Skin of body (tissue), 2 donors: Measurements from ENCODE around the gene TMEM212. TPM values are rescaled to one million over a fixed set of nuclear protein-coding genes. Genes with fewer than 3 reads are reported as not detected.

Experiments
- DNase-seq: peaks from one replicate; lab custom pipeline; 2025; lab: John Stamatoyannopoulos, UW
- total RNA-seq: library from RNA; depleted of rRNA; stranded (reverse); fragments of >200 nt; gene quantifications from one replicate; pipeline ENCODE4 v1.2.3, GENCODE V29; 2014

The TMEM212 gene
- not detected for total RNA-seq

DNA sequence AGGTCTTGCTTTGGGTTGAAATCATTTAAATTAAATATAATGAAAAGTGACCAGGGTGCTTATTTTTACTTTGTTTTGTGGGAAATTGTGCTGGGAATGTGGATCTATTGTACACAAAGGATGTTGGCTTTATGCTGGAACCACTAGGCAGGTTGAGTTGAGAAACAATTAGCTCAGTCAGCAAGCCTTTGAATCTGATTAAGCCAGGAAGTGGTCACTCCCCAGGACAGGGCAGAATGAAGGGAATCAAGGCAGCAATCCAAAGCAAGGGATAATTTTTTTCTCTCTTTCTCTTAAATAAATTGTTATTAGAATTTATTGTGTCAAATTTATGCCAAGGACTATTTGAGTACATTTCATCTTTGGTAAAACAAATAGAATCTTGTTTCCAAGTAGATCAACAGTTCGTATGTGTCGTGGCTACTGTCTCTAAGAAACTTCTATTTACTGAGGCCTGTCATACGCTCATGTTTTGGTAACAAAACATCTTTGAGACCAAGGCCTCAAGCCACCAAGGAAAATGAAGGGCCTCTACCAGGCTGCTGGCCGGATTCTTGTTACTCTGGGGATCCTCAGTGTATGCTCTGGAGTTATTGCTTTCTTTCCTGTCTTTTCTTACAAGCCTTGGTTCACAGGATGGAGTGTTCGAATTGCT lies at the start of gene TMEM212:
TSS of gene TMEM212 (plus strand) at position 486 of the 655 bp plus-strand sequence. CDS start at position 521, 35 bp downstream.
- DNase-seq = no peak

DNA sequence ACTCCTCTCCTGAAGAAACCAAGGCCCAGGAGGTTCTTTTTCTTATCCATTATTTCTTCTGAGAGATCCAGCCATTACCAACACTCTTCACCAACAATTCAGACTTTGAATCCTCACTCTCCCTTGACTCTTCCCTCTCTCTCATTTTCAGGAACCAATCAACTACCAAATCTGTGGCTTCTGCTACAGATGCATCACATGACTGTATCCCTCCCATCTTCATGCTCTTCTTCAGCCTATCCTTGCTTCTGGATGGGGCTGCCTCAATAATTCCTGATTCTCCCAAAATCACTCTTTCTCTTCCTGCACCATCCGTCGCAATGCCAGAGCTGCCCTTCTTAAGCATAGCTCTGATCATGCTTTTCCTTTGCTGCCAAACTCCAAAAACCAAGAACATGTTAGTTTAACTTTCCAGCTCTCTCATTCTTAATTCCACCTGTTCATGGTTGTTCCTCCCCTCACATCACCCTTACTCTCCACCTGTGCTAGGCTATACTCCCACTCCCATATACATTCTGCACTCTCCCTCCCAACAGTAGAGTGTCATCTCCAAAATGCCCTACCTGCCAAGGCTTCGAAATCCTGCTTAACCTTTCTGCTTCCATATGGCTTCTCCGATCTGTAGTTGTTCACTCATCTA lies 46.4 kb upstream of the TMEM212 start:
- DNase-seq = no peak

DNA sequence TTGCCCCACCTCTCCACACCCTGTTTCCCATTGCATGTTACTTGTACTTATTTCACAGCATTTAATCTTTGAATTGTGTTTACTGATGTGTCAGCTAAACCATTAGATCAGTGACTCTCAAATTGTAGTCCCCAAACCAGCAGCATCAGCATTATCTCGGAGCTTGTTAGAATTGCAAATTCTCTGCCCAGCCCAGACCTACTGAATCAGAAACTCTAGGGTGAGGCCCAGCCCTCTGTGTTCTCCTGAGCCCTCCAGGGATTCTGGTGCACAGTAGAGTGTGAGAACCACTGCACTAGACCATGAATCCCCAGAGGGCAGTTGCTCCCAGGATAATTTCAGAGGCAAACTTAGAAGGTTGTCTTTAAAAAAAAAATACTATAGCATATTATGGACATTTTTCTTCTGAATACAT lies 45.9 kb upstream of the TMEM212 start:
- no peak for DNase-seq

DNA sequence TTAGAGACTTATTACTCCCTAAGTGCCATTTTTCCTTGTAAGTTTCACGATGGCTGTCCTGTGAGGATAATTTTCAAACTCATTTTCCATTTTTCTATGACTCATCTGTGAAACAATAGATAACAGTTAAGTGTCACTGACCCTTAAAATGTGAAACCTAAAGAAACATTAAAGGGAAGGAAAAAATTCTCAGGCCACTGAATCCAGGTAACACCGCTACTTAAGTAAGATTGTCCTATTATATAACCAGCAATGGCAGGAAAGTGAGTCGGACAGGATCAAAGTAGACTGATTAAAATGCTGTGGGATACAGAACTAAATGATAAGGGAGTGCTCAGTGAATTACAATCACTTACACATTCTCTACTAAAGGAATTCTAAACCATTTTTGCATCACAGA lies 45.3 kb upstream of the TMEM212 start:
- no peak for DNase-seq

DNA sequence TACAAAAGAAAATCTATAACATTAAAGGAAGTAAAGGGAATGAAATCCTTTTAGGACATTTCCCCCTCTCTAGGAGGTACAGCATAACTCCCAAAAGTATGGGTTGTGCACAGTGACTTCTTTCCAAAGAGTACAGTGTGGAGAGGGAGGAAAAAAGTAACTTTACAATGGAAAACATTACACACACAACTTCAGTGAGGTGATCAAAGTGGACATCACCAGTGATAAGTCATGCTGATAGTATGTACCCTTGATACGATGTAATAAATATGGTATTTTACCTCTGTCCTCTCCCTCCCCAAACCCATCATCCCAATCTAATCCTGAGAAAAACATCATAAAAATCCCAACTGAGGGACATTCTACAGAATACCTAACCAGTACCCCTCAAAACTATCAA lies 43.6 kb upstream of the TMEM212 start:
- no peak for DNase-seq

DNA sequence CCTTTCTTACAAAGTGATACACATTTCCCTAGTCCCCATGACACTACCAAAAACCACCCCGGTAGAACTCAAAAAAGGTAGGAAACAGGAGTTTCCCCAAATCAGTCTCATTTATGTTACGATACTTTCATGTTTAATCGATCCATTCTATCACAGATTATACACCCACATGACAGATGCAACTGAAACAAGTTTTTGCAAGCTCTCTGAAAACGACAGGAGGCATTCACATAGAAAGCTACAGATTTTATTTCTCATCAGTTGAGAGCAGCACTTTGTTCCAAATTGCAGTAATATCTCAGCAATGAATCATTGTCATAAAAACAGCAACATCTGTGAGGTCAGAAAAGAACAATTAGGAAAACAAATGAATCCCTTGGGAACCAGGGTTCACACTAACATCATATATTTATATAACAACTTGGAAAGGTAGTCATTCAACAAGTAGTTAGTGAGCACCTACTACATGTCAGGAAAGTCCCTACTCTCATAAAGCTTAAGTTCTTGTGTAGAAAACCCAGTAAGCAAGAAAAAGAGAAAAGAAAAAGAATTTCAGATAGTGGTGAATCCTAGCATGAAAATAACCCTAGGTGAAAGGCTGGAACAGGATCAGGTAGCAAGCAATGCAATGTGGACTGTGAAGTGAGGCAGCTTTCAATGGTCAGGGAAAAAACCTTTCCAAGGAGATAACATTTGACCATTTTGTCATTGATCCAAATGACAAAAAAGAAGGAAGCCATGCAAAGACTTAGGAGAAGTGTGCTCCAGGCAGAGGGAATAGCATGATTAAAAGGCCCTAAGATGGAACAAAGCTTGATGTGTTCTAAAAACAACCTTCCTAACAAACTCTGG lies 41.2 kb upstream of the TMEM212 start:
- DNase-seq = peak; percentile 56

DNA sequence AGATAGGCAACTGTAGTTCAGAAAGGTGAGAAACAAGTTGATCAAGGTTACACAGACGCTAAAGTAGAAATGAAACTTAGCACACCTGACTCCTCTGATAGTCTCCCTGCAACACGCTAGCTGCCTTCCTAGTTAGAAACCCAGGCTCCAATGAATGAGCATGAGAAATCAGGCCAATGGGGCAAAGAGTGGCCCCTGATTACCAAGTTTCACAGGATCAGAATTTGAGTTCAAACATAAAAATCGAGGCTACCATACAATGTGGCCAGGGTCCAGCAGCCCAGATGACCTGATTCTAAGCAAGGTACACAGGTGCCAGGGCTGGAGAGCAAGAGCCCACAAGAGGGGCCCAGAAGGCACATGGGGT lies 40.6 kb upstream of the TMEM212 start:
- DNase-seq = no peak

DNA sequence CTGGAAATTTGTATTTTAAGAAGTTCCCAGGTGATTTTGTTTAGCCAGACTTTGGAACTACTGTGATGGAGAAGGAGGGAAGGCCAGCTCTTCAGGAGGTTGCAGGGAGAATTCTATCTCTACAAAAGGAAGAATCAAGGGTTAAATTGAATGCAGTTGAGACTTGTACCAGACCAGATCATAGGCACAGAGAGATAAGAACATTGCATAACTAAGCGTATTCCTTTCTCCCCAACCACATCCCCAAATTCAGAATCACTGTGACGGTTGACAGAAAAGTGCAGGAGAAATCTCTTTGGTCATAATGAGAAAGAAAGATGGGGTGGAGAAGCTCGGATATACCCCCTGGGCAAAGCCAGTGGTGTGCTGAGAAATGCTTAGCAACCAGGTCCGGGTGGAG lies 40.1 kb upstream of the TMEM212 start:
- DNase-seq = no peak

DNA sequence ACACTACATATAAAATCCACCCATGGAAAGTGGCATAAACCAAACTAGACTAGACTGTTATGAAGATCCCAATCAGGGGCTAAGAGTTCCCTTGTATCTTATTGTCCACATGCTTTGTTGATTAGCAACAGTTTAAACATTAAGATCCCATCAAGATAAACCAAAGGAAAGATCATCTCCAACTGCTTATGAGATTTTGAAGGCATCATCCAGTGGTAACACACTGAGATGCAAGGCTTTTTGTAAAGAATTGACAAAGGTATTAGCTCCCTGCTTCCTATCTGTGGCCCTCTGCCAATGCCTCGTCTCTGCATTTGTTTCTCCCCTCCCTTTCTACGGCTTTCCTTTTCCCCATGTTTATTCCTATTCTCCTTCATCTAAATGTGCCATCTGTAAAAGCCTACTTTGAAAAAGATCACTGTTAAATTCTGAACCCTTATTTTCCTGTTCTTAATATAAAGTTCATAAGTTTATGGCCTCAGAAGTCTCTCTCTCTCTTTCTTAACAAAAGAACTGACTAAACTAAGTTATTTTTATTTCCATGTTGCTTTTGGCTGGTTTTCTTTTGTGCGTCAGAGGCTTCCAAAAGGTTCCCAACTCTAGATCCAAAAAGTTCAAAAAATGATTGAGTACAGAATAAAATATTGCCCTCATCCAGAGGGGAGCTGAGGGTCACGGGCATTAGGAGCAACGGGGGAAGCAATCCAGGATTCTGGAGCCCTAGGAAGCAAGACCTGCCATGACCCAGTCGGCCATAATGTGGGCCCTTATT lies 38.3 kb upstream of the TMEM212 start:
- DNase-seq = peak; percentile 38

DNA sequence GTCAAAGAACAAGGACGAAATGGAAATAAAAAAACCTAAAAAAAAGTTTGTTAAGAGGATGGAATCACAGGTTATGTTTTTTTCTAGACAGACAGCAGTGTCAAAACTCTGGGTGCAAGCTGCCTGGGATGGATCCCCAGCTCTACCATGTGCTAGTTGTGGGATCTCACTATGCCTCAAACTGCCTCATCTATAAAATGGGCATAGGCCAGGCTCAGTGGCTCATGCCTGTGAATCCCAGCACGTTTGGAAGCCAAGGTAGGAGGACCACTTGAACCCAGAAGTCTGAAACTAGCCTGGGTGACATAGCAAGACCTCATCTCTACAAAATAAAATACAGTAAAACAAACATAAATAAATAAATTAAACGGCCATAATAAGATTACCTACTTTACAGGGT lies 37.5 kb upstream of the TMEM212 start:
- DNase-seq = no peak

DNA sequence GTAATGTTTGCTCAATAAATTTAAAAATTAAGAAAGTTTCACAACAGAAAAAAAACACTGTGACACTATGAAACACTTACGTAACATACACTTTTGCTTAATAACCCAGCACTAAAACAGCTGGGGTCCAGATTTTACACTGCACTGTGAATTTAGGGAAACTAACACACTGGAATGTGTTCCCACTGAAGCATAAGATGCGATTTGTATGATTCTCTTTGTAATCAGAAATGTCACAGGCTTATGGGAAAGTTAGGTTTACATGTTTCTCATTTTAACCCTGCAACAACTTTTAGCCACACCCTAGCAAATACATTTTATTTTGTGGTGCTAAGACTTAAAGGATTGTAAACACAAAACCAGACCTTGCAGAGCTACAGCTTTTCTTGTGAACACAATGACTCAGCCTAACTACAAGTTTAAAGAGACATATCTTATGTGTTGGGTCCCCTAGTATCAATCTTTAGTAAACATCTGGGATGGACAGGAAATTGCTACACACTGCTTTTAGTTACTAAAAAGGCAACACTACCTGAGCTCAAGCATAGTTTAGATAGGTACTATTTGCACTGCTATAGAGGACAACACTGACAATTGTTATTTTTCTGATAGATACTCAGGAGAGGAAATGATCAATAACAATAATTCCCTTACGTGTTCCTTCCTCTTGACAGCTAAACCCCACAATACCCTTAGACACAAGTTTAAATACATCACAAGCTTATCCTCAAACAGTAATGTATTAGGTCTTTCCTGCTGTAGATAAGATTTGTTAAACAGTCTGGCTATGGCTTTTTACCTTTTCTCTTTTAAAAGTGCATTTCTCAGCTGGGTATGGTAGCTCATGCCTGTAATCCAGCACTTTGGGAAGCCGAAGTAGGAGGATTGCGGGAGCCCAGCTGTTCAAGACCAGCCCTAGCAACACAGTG lies 36.7 kb upstream of the TMEM212 start:
- peak; percentile 96 for DNase-seq

DNA sequence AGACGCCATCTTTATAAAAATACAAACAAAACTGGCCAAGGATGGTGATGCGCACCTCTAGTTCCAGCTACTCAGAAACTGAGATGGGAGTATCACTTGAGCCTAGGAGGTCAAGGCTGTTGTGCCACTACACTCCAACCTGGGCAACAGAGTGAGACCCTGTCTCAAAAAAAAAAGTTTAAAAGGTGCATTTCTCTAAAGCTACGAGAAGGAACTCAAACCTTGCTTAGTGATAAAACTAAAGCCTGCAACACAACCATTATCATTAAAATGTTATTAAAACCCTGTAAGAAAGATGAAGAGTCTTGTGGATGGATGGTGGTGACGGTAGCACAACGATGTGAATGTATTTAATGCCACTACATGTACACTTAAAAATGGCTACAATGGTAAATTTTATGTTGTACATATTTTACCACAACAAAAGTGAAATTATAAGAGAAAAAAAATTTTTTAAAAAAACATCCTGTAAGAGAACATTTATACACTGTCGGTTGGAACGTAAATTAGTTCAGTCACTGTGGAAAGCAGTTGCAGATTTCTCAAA lies 35.9 kb upstream of the TMEM212 start:
- DNase-seq = no peak

DNA sequence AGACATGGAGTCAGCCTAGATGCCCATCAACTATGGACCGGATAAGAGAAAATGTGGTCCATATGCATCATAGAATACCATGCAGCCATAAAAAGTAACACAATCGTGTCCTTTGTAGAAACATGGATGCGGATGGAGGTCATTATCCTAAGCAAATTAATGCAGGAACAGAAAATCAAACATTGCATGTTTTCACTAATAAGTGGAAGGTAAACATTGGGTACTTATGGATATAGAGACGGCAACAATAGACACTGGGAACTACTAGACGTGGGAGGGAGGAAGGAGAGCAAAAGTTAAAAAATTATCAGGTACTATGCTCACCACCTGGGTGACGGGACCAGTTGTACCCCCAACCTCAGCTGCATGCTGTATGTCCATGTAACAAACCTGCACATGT lies 35.3 kb upstream of the TMEM212 start:
- DNase-seq = no peak

DNA sequence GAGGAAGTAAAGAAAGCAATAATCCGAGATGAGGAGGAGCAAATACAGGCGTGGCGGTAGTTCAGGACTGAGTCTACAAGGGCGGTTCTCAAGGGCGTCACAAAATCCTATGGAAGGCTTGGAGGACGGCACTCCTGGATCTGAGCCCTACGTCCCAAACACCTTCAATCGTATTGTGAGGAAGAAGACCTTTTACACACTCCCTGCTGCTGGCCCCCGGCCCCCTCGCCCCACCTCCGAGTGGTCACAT lies 33.6 kb upstream of the TMEM212 start:
- peak; percentile 84 for DNase-seq

DNA sequence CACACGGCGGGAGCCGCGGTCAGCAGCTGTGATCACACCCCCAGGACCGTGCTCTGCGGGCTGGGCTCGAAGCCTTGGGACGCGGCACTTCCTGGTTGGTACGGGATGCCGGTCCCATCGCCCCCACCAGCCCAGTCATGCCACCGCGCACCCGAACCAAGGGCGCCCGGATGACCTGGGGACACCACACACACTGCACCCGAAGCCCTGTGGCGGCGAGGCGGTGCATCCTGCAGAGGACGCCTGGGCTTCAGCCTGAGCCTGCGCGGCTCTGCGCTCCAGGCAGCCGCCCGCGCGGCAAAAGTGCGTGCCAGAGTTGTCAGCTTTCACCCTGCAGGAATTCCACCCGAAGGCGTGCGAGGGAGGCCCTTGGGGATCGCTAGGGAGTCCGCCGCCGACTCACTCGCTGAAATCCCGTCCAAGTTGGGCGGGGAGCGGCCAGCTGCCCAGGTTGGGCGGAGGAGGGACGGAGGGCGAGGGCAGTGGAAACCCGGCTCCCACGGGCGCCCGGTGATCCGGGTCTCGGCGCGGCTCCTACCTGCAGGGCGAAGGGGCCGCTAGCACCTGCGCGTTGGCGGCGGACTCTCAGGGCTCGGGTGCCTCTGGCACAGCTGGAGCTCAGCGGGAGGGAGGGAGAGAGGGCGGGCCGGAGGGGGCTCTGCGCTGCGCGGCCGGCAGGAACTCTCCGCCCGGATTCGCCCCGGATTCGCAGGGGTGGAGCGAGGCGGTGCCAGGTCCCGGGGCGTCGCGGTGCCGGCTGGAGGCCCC lies 33.1 kb upstream of the TMEM212 start, which contains the start of gene PLD1:
TSS of gene PLD1 (minus strand) at position 623 of the 768 bp plus-strand sequence. CDS start 72,432 bp downstream, outside the sequence.
- DNase-seq = peak; percentile 88

DNA sequence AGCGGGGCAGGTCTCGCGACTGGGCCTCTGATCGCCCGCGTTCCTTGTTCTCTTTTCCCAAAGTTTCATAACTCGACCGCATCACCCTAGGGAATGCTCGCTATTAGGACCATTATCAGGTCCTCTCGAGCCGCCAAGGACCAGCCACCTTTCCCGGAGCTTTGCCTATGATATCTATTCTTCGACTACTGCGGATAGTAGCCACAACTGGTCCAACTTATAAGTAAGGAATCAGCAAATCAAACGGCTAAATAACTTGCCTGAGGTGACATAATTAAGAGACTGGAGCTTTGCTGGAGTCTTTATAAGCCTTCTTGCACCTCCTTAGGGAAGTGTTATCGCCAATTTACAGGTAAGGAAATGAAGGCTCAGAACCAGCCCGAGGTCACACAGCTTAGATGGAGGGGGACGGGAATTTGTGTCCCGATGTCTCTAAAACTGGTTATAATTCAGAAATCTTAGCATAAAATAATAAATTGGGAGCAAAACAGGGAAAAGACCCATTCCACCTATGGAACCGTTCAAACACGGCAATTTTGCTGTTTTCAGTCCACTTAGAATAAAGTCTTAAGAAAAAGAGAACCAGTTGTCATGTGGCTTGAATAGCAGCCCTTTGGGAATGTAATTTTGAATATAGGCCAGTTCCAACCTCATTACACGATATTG lies 32.4 kb upstream of the TMEM212 start:
- DNase-seq = peak; percentile 85

DNA sequence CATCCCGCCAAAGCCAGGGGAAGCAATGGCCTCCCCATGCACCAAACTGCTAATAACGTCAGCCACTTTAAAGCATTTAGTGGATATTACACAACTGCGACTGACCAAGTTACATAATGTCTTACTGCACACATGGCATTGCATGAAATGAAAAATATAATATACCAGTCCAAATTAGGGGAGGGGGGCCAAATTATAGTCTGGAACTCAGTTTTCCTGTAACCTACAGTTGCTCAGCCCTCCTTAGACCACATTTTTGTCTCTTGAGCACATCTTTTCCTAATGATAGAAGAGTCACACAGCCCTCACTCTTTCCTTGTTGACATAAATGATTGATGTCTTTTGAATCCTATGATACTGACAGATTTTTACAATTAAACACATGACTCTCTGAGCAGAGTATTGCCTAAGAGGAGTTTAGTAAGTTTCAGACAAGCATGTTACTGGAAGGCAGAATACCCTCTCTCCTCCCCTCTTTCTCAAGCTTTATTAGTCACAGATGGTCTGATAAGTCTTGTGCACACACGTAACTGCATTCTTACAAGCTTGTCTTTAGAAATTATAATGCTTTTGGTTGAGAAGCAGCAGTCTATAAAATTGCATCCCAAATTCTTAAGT lies 31.7 kb upstream of the TMEM212 start:
- DNase-seq = peak; percentile 99

DNA sequence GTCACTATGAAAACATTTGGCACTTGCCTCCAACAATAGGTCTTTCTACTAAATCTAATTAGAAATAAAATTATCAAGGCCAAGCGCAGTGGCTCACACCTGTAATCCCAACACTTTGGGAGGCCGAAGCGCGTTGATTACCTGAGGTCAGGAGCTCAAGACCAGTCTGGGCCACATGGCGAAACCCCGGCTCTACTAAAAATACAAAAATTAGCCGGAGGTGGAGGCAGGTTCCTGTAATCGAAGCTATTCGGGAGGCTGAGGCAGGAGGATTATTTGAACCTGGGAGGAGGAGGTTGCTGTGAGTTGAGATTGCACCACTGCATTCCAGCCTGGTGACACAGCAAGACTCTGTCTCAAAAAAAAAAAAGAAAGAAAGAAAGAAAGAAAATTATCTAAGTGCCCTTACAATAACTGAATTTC lies 31.2 kb upstream of the TMEM212 start:
- DNase-seq = peak; percentile 32

DNA sequence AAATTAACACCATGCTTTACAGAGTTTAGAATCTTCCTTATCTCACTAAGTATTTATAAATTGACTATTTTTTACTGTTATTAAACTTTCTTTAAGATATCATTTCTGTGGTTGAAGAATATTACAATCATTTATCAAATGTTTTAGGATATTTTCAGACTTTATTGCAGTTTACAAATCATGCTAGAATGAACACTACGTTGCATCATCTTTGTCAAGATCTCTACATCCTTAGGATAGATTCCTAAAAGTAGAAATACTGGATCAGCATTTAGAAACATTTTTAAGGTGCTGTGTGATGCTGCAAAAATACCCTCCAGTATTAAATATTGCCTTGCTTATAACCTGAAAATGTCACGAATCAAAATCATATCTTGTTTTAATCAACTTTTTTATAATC lies 30.3 kb upstream of the TMEM212 start:
- DNase-seq = no peak
